GM12874 (cell line): ENCODE data around the gene NAP1L2.

ENCODE experiments used
- TF ChIP-seq, protein P1 (sequence below): IDR thresholded peaks from 2 replicates; pipeline ENCODE4 v1.5.1; 2011; ENCODE audit warnings: low read depth, mild to moderate bottlenecking, control low read depth, low read length, moderate library complexity; ENCODE audit not compliant: insufficient read depth

The NAP1L2 gene, protein sequence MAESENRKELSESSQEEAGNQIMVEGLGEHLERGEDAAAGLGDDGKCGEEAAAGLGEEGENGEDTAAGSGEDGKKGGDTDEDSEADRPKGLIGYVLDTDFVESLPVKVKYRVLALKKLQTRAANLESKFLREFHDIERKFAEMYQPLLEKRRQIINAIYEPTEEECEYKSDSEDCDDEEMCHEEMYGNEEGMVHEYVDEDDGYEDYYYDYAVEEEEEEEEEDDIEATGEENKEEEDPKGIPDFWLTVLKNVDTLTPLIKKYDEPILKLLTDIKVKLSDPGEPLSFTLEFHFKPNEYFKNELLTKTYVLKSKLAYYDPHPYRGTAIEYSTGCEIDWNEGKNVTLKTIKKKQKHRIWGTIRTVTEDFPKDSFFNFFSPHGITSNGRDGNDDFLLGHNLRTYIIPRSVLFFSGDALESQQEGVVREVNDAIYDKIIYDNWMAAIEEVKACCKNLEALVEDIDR

DNA sequence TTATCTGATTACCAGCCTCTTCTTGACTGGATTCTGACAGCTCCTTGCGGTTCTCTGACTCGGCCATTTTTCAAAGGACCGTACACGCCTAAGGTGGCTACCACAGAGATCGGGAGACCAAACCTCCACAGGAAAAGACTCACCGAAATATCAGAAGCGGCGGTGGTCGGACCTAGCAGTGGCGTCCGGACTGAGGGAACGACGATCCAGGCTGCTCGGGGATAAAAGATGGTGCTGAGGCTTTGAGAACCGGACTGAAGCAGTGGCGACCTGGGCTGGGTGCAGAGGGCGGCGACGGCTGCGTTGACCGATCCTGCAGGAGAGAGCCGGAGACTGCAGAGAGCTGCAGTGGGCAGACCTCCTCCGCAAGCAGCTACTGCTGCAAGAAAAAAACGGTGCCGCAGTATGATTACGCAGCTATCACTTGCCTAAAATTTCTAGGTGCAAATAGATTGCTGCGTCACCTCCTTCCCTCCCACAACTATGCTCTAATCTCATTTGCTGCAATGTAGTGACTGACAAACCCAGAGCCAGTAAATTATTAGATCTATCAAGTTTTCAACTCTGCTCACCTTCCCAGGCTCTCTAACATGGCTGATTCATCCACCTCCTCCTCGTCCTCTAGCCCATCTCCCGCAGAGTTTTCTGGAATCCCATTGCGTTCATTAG is at the start of gene NAP1L2:
Gene NAP1L2 (minus strand): TSS at position 426 of the 669 bp plus-strand sequence. CDS start 359 bp downstream, at position 67.
- TF ChIP-seq, protein P1, sequence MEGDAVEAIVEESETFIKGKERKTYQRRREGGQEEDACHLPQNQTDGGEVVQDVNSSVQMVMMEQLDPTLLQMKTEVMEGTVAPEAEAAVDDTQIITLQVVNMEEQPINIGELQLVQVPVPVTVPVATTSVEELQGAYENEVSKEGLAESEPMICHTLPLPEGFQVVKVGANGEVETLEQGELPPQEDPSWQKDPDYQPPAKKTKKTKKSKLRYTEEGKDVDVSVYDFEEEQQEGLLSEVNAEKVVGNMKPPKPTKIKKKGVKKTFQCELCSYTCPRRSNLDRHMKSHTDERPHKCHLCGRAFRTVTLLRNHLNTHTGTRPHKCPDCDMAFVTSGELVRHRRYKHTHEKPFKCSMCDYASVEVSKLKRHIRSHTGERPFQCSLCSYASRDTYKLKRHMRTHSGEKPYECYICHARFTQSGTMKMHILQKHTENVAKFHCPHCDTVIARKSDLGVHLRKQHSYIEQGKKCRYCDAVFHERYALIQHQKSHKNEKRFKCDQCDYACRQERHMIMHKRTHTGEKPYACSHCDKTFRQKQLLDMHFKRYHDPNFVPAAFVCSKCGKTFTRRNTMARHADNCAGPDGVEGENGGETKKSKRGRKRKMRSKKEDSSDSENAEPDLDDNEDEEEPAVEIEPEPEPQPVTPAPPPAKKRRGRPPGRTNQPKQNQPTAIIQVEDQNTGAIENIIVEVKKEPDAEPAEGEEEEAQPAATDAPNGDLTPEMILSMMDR = no peak

DNA sequence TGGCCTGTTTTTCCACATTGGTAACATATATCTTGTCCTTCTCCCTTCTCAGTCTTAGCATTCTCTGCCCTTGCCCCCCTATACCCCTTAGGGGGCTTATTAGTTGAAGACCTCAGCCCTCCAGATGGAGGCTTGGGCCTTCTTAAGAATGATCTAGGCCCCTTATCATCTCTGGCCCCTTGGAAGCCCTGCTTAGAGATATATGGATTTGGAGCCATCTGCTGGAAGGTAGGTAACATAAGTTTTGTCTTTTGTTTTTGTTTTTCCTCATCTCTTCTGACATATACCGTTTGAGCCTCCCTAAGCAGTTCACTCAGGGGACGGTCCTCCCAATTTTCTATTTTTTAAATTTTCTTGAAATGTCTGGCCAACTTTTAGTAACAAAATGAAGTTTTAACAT is 48.3 kb upstream of the NAP1L2 start:
- TF ChIP-seq, protein P1 = no peak

DNA sequence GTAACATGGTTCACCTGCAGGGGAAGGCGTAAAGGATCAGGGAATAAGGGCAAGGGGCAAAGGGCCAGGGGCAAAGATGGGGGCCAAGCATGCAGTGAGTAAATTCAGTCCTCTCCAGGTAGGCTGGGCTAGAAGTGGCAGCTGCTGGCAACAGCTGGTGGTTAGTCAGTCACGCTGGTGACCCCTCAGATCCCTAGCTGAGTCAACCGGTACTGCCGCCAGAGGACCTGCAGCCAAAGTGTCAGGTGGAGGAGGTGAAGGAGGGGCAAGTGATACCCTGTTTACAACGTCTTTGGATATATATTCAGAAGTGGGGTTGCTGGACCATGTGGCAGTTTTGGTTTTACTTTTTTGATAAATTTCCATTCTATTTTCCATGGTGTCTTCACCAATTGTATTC is 24.6 kb upstream of the NAP1L2 start:
- TF ChIP-seq, protein P1 = no peak

- TF ChIP-seq, protein P1 = no peak
These were observed 3.0 kb upstream of the NAP1L2 start for GRCh38 chrX:73217621-73218020.

GRCh38 chrX:73215246-73215645 is 595 bp upstream of the NAP1L2 start:
- TF ChIP-seq, protein P1 = no peak

- TF ChIP-seq, protein P1 = no peak
These were observed 771 bp downstream of the NAP1L2 start for GRCh38 chrX:73213734-73214425.

DNA sequence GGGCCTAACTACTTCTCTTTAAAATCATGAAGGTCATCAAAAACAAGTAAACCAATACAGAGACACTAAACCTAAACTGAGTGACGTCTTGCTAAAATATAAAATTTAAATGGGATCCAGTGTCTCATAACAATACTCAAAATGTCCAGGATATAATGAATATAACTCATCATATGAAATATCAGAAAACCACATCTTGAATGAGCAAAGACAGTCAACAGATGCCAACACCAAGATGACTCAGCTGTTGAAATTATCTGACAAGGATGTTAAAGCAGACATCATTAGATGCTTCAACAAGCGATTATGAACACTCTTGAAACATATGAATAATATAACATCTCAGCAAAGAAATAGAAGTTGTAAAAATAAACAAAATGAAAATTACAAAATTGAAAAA is 8.3 kb downstream of the NAP1L2 start:
- TF ChIP-seq, protein P1 = no peak
